ENCODE data around the gene TMED9. TPM values are rescaled to one million over a fixed set of nuclear protein-coding genes. Genes with fewer than 3 reads are reported as not detected.

Gene TMED9
- total RNA-seq, 1 experiment from 2014 or later, result 156 TPM

DNA sequence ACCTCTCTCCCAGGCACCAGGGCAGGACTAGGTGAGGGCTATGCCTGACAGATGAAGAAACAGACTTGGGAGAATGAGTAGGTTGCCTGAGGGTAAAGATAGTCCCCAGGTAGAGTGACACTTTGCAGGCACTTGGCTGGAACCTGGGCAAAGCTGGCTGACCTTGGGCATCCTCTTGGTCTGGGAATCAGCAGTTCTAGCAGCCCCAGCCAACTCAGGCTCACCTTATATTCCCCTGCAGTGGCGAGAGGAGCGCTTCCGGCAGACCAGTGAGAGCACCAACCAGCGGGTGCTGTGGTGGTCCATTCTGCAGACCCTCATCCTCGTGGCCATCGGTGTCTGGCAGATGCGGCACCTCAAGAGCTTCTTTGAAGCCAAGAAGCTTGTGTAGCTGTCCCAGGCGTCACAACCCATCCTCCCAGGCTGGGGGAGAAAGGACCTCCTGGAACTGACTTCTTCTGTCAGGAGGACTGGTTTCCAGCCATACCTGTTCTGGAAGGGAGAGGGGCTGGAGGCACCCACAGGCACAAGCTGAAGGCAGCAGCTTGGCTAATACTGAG lies 3.1 kb downstream of the TMED9 start:
- H4K91ac ChIP-seq (ENCODE audit: insufficient read length, low read depth, low read length), result no peak overlapping the region
- no peak overlapping the region for H2BK120ac ChIP-seq (ENCODE audit: low read depth, low read length, poor library complexity, severe bottlenecking)
- no peak overlapping the region for H3K4ac ChIP-seq (ENCODE audit: low read depth, low read length)
- Mint-ChIP-seq H3K36me3 (ENCODE audit: insufficient read depth in 1 of 3, low read depth in 3 of 3) (peaks cover 25 to 46% (median 39%) of the 10 kb centered on the region in 3 experiments), H3K9me3 (no peaks in the 10 kb centered on the region; a peak in 1 of 5 replicates), H3K27me3 (ENCODE audit: low read depth) (peaks cover 16% of the 10 kb centered on the region), H3K27ac (no peak overlapping the region), H3K4me1 (peaks cover 7 to 12% of the 10 kb centered on the region in 2 experiments), H3K4me3 (no peak overlapping the region)
- no peaks in the 10 kb centered on the region for H4K20me1 ChIP-seq (ENCODE audit: control insufficient read depth, insufficient read depth, insufficient read length)
- no peak overlapping the region for H3K9ac ChIP-seq (ENCODE audit: extremely low read depth, insufficient read length, low read length)
- no peak overlapping the region for H4K8ac ChIP-seq (replicated peaks; ENCODE audit: insufficient read length, low read depth, low read length)
- TF ChIP-seq, protein P1, sequence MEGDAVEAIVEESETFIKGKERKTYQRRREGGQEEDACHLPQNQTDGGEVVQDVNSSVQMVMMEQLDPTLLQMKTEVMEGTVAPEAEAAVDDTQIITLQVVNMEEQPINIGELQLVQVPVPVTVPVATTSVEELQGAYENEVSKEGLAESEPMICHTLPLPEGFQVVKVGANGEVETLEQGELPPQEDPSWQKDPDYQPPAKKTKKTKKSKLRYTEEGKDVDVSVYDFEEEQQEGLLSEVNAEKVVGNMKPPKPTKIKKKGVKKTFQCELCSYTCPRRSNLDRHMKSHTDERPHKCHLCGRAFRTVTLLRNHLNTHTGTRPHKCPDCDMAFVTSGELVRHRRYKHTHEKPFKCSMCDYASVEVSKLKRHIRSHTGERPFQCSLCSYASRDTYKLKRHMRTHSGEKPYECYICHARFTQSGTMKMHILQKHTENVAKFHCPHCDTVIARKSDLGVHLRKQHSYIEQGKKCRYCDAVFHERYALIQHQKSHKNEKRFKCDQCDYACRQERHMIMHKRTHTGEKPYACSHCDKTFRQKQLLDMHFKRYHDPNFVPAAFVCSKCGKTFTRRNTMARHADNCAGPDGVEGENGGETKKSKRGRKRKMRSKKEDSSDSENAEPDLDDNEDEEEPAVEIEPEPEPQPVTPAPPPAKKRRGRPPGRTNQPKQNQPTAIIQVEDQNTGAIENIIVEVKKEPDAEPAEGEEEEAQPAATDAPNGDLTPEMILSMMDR (conservative IDR thresholded peaks at IDR 0.05), result no peak
- no peak overlapping the region for H2BK15ac ChIP-seq (ENCODE audit: low read depth, low read length)
- no CpG with 5 or more reads among the region's 8 CpGs for WGBS (ENCODE audit: extremely low coverage, insufficient read length, low lambda C conversion rate)
- H3K4me2 ChIP-seq (ENCODE audit: insufficient read depth, insufficient read length, low read length), result no peak overlapping the region
- no peaks in the 10 kb centered on the region for H3K79me1 ChIP-seq (ENCODE audit: insufficient read depth, low read depth, low read length, poor library complexity, severe bottlenecking)
- no peaks in the 10 kb centered on the region for H3K79me2 ChIP-seq (ENCODE audit: insufficient read depth, low read length)
- no peak overlapping the region for H2BK12ac ChIP-seq (ENCODE audit: insufficient read length, low read depth, low read length)
- no peaks in the 10 kb centered on the region for H3K9me3 ChIP-seq (ENCODE audit: control insufficient read depth, low read depth, low read length)
- no peak overlapping the region for H2AK5ac ChIP-seq (ENCODE audit: insufficient read length, low read length)
- no peak overlapping the region for H4K5ac ChIP-seq (ENCODE audit: insufficient read length, low read depth, low read length)
- no peak overlapping the region for H3T11ph ChIP-seq (ENCODE audit: low read length)
- no peak overlapping the region for H2BK5ac ChIP-seq (ENCODE audit: insufficient read length, low read length)
- H3K23me2 ChIP-seq (ENCODE audit: insufficient read length, low read depth, low read length, poor library complexity, severe bottlenecking), result peaks cover 6% of the 10 kb centered on the region
- no peak overlapping the region for H2AFZ ChIP-seq (ENCODE audit: low read length)
- no peaks in the 10 kb centered on the region for H3K4me1 ChIP-seq (ENCODE audit: insufficient read depth, low read length)
- no peak overlapping the region for H3K27ac ChIP-seq (ENCODE audit: insufficient read length, low read depth, low read length)
- no peak overlapping the region for H3K18ac ChIP-seq (ENCODE audit: insufficient read length, low read depth, low read length)
- H3K23ac ChIP-seq (ENCODE audit: insufficient read length, low read depth, low read length), result no peak overlapping the region
- H2BK20ac ChIP-seq (ENCODE audit: low read depth, low read length, poor library complexity, severe bottlenecking), result no peak overlapping the region
- H3K27me3 ChIP-seq (ENCODE audit: insufficient read depth, low read length), result no peaks in the 10 kb centered on the region
- H3K56ac ChIP-seq (ENCODE audit: insufficient read length, low read depth, low read length), result no peak overlapping the region
- no peak overlapping the region for H3K14ac ChIP-seq (ENCODE audit: insufficient read depth, low read length)
- no peak for DNase-seq
